Femur (tissue), 1 donor: ENCODE results near the gene DGKA.
"Not testable (repeated sequence)": the region's sequence is repeated elsewhere in the genome, so short reads cannot be mapped to it uniquely, and the experiment has no call there.

Experiments used
- DNase-seq: peaks from one replicate; pipeline ENCODE4 v3.0.0-alpha.2; 2017

The DGKA gene

GRCh38 chr12:55999999-56000540 lies 69.1 kb downstream of the DGKA start:
- not testable (repeated sequence) for DNase-seq

- no peak for DNase-seq
These were observed 70.6 kb downstream of the DGKA start for GRCh38 chr12:56001487-56002100.

GRCh38 chr12:56003376-56003775 lies 72.4 kb downstream of the DGKA start:
- not testable (repeated sequence) for DNase-seq
